ENCODE measurements around the gene NPR3.

DNA sequence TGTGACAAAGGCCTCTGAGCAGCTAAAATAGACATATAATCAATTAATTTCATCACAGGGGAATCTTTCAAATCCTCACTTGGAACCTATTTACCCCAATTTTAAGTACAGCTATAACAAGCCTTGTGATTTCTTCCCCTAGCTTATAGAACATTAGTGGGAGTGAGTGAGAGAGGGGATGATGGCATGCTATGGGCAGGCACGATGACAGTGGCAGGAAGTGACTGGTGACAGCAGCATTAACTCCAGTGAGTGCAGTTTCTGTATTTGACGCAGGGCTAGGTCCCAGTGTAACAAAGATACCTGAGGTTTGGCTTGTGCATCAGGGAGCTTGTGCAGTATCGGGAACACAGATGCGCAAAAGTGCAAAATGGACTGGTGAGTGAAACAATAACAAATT lies 54.1 kb downstream of the NPR3 start:
- TF ChIP-seq, protein P1, sequence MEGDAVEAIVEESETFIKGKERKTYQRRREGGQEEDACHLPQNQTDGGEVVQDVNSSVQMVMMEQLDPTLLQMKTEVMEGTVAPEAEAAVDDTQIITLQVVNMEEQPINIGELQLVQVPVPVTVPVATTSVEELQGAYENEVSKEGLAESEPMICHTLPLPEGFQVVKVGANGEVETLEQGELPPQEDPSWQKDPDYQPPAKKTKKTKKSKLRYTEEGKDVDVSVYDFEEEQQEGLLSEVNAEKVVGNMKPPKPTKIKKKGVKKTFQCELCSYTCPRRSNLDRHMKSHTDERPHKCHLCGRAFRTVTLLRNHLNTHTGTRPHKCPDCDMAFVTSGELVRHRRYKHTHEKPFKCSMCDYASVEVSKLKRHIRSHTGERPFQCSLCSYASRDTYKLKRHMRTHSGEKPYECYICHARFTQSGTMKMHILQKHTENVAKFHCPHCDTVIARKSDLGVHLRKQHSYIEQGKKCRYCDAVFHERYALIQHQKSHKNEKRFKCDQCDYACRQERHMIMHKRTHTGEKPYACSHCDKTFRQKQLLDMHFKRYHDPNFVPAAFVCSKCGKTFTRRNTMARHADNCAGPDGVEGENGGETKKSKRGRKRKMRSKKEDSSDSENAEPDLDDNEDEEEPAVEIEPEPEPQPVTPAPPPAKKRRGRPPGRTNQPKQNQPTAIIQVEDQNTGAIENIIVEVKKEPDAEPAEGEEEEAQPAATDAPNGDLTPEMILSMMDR (IDR thresholded peaks at IDR 0.05 in 4 of 5, conservative IDR thresholded peaks at IDR 0.05 in 1 of 5), result no peak
- TF ChIP-seq POLR2A (IDR thresholded peaks at IDR 0.05), result no peak
